H1 (cell line): ENCODE data around the gene PXMP4.

Experiments
- CBX5 ChIP-seq: fragments of 300-800, 300-1000 bp; sonication (generic); IDR thresholded peaks from 2 replicates; pipeline ENCODE4 v1.7.1; 2016; ENCODE audit warnings: antibody characterized with exemption, low read length, low read depth
- CTCF ChIP-seq, 3 experiments: IDR thresholded peaks; 1 replicate in 2 of 3; 2 replicates in 1 of 3; pipeline versions ENCODE4 v1.5.1 to v1.6.1; 2011; ENCODE audit warnings: low read length in 3 of 3, mild to moderate bottlenecking in 3 of 3, inconsistent platforms in 2 of 3, low read depth in 1 of 3, moderate library complexity in 1 of 3; ENCODE audit not compliant: insufficient read depth in 1 of 3; ENCODE audit errors: control extremely low read depth in 1 of 3
- EP300 ChIP-seq, 2 experiments: IDR thresholded peaks; 1 replicate in 1 of 2; 2 replicates in 1 of 2; pipeline ENCODE4 v1.6.1; 2011 to 2012; ENCODE audit warnings: low read depth in 2 of 2, low read length in 2 of 2, mild to moderate bottlenecking in 2 of 2, borderline replicate concordance in 1 of 2, inconsistent platforms in 1 of 2, moderate library complexity in 1 of 2
- KDM5A ChIP-seq: fragments of 200-600 bp; IDR thresholded peaks from 2 replicates; pipeline ENCODE4 v1.7.1; 2012; ENCODE audit warnings: mild to moderate bottlenecking, low read length, inconsistent platforms, mixed read lengths
- MAFK ChIP-seq: IDR thresholded peaks from 2 replicates; pipeline ENCODE4 v1.6.1; 2012; ENCODE audit warnings: low read depth, mild to moderate bottlenecking, improper control_type of control experiment, low read length
- MAX ChIP-seq: IDR thresholded peaks from 2 replicates; pipeline ENCODE4 v1.6.1; 2012; ENCODE audit warnings: inconsistent platforms
- POLR2A ChIP-seq, 2 experiments: IDR thresholded peaks; 1 replicate in 1 of 2; 2 replicates in 1 of 2; pipeline ENCODE4 v1.6.1; 2011; ENCODE audit warnings: low read depth in 2 of 2, low read length in 2 of 2, mild to moderate bottlenecking in 2 of 2; ENCODE audit errors: control extremely low read depth in 1 of 2
- POLR2AphosphoS5 ChIP-seq: IDR thresholded peaks from 2 replicates; pipeline ENCODE4 v1.6.1; 2011; ENCODE audit warnings: low read depth, low read length
- RFX5 ChIP-seq: IDR thresholded peaks from 2 replicates; pipeline ENCODE4 v1.6.1; 2011; ENCODE audit warnings: low read depth, low read length, improper control_type of control experiment, borderline replicate concordance
- SAP30 ChIP-seq: fragments of 300-600 bp; sonication (generic); IDR thresholded peaks from 2 replicates; pipeline ENCODE4 v1.7.1; 2012; ENCODE audit warnings: low read length, moderate library complexity, mild to moderate bottlenecking, inconsistent platforms; ENCODE audit not compliant: insufficient read depth, insufficient replicate concordance
- SIX5 ChIP-seq: IDR thresholded peaks from 2 replicates; pipeline ENCODE4 v1.6.1; 2011; ENCODE audit warnings: mild to moderate bottlenecking, low read depth, low read length
- TAF1 ChIP-seq: IDR thresholded peaks from 2 replicates; pipeline ENCODE4 v1.6.1; 2011; ENCODE audit warnings: mild to moderate bottlenecking, low read depth, low read length
- TBP ChIP-seq: IDR thresholded peaks from 2 replicates; pipeline ENCODE4 v1.6.1; 2011; ENCODE audit warnings: low read depth, low read length, improper control_type of control experiment
- TEAD4 ChIP-seq: IDR thresholded peaks from 2 replicates; pipeline ENCODE4 v1.6.1; 2012; ENCODE audit warnings: low read depth, low read length, inconsistent platforms, mixed read lengths

GRCh38 chr20:33725607-33726264 is 5.6 kb upstream of the PXMP4 start:
- TF ChIP-seq MAFK (no peak), TEAD4 (no peak), TAF1 (no peak), CTCF (IDR thresholded peaks at IDR 0.05; ENCODE audit: control extremely low read depth in 1 of 3, insufficient read depth in 1 of 3, low read depth in 1 of 3, low read length in 3 of 3) (no peak), SAP30 (no peak), EP300 (IDR thresholded peaks at IDR 0.05; ENCODE audit: borderline replicate concordance in 1 of 2, low read depth in 2 of 2, low read length in 2 of 2) (no peak), MAX (no peak), TBP (no peak), POLR2A (IDR thresholded peaks at IDR 0.05; ENCODE audit: control extremely low read depth in 1 of 2, low read depth in 2 of 2, low read length in 2 of 2) (no peak), KDM5A (no peak), POLR2AphosphoS5 (no peak), RFX5 (no peak), SIX5 (no peak), CBX5 (no peak)
